ENCODE measurements around the gene E2F1. TPM values are rescaled to one million over a fixed set of nuclear protein-coding genes. Genes with fewer than 3 reads are reported as not detected.

The E2F1 gene
- total and polyA plus RNA-seq, 8 donors, result 2.3 to 24.9 (median 4.6) TPM

GRCh38 chr20:33687993-33688937 is 2.1 kb upstream of the E2F1 start:
- Histone ChIP-seq H3K4me1 (peaks cover 12 to 33% (median 23%) of the 10 kb centered on the region in 4 donors), H3K9me3 (no peaks in the 10 kb centered on the region), H3K4me3 (no peak overlapping the region), H3K27me3 (no peaks in the 10 kb centered on the region), H3K27ac (peak overlapping the region in 1 of 5 donors; percentile 49), H3K36me3 (no peaks in the 10 kb centered on the region)
- DNase-seq, result no peak
- TF ChIP-seq POLR2AphosphoS5 (IDR thresholded peaks at IDR 0.05) (no peak), POLR2A (IDR thresholded peaks at IDR 0.05) (no peak), EP300 (IDR thresholded peaks at IDR 0.05) (no peak), CTCF (IDR thresholded peaks at IDR 0.05) (no peak)
- WGBS, 5 donors, result 70 to 84% (median 75%) methylated on average over 3 of the region's 3 CpGs
- intact Hi-C loops (cut with DNase I; ENCODE audit: low total_unique reads), result no loop called here

GRCh38 chr20:33687370-33687915 is 1.3 kb upstream of the E2F1 start:
- Histone ChIP-seq H3K27me3 (no peaks in the 10 kb centered on the region), H3K36me3 (no peaks in the 10 kb centered on the region), H3K4me3 (no peak overlapping the region), H3K4me1 (peaks cover 12 to 33% (median 23%) of the 10 kb centered on the region in 4 donors), H3K9me3 (no peaks in the 10 kb centered on the region), H3K27ac (peak overlapping the region in 2 of 5 donors; percentile 59 to 80)
- intact Hi-C loops (cut with DNase I; ENCODE audit: low total_unique reads), result no loop called here
- TF ChIP-seq EP300 (IDR thresholded peaks at IDR 0.05), result no peak
- no peak for DNase-seq
- WGBS, 5 donors, result 76 to 87% (median 82%) methylated on average over 8 of the region's 8 CpGs

GRCh38 chr20:33686984-33687366 is 790 bp upstream of the E2F1 start:
- peak overlapping the region; percentile 44 to 57 (median 48) for H3K4me3 ChIP-seq
- no peak for DNase-seq
- intact Hi-C loops (cut with DNase I; ENCODE audit: low total_unique reads), result no loop called here
- H3K9me3 ChIP-seq, result no peaks in the 10 kb centered on the region
- peaks cover 12 to 33% (median 23%) of the 10 kb centered on the region in 4 donors for H3K4me1 ChIP-seq
- no peaks in the 10 kb centered on the region for H3K36me3 ChIP-seq
- no peaks in the 10 kb centered on the region for H3K27me3 ChIP-seq
- H3K27ac ChIP-seq, result peak overlapping the region in 4 of 5 donors; percentile 51 to 84 (median 70)
- TF ChIP-seq POLR2A (IDR thresholded peaks at IDR 0.05), result no peak
- TF ChIP-seq CTCF (IDR thresholded peaks at IDR 0.05), result no peak
- TF ChIP-seq POLR2AphosphoS5 (IDR thresholded peaks at IDR 0.05), result no peak
- TF ChIP-seq EP300 (IDR thresholded peaks at IDR 0.05), result no peak
- 78 to 82% (median 79%) methylated on average over 14 of the region's 14 CpGs for WGBS, 5 donors

- TF ChIP-seq POLR2A (IDR thresholded peaks at IDR 0.05) (no peak), EP300 (IDR thresholded peaks at IDR 0.05) (no peak), CTCF (IDR thresholded peaks at IDR 0.05) (no peak), POLR2AphosphoS5 (IDR thresholded peaks at IDR 0.05) (no peak)
- peak overlapping the region; percentile 41 to 84 (median 52) for H3K27ac ChIP-seq
- DNase-seq, result peak in 1 of 2 donors; percentile 76
- intact Hi-C loops (cut with DNase I; ENCODE audit: low total_unique reads), result no loop called here
- no peaks in the 10 kb centered on the region for H3K9me3 ChIP-seq
- WGBS, 5 donors, result 1 to 5% (median 2%) methylated on average over 11 to 53 of the region's 53 CpGs
- peaks cover 12 to 33% (median 23%) of the 10 kb centered on the region in 4 donors for H3K4me1 ChIP-seq
- H3K36me3 ChIP-seq, result no peaks in the 10 kb centered on the region
- no peaks in the 10 kb centered on the region for H3K27me3 ChIP-seq
- peak overlapping the region; percentile 44 to 57 (median 48) for H3K4me3 ChIP-seq
Measured at GRCh38 chr20:33685328-33686099, 671 bp downstream of the E2F1 start.

Measured in stomach (tissue), 9 donors.